DMS153 treated with DMSO at 0.1 percent for 48 hours (cell line): ENCODE results near the gene TBX22.
"Not testable (repeated sequence)": the region's sequence is repeated elsewhere in the genome, so short reads cannot be mapped to it uniquely, and the experiment has no call there.

Source experiments
- DNase-seq: peaks from one replicate; lab custom pipeline; 2025; ENCODE audit not compliant: unreplicated experiment; lab: John Stamatoyannopoulos, UW

TBX22 gene, protein sequence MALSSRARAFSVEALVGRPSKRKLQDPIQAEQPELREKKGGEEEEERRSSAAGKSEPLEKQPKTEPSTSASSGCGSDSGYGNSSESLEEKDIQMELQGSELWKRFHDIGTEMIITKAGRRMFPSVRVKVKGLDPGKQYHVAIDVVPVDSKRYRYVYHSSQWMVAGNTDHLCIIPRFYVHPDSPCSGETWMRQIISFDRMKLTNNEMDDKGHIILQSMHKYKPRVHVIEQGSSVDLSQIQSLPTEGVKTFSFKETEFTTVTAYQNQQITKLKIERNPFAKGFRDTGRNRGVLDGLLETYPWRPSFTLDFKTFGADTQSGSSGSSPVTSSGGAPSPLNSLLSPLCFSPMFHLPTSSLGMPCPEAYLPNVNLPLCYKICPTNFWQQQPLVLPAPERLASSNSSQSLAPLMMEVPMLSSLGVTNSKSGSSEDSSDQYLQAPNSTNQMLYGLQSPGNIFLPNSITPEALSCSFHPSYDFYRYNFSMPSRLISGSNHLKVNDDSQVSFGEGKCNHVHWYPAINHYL

GRCh38 chrX:80014141-80014940 lies at the start of gene TBX22:
Gene TBX22 (plus strand): TSS chrX:80014753. CDS start chrX:80022270, 7,517 bp downstream.
- no peak for DNase-seq

DNA sequence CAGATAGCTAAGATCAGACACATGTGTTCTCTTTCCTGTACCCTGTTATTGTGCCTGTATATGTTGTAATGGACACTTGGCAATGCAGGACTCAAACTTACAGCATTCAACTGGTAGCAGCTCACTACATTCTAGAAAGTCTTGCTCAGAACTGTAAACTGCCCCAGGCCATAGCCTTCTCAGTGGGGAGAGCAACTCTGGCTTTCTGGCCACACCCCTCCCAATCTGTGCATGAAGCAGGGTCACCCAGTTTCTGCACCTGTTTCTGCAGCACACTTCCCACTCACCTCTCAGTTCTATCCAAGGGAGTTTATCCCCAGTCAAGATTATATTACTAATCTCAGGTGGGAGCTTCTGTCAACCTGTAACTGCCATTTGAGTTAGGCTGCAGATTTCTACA lies 38.9 kb upstream of the TBX22 start:
- DNase-seq = no peak

DNA sequence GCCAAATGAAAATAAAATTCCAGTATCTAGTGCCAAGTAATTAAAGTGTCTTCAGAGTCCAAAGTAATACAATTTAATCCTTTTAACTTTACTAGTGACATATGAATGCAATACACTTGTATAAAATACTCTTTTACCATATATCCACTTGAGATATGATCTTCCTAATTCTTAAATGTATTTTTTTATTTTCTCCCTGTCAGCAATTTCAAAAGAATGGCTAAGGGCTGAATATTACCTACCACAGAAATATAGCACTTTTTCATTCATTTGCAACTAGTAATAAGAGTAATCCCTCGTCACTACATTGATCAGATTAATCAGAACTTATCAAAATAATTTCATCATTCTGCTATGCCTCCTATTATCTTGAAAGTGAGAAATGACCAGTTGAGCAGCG lies 10.1 kb upstream of the TBX22 start:
- no peak for DNase-seq

- DNase-seq = no peak
Observed at GRCh38 chrX:80011522-80011921, 3.0 kb upstream of the TBX22 start.

DNA sequence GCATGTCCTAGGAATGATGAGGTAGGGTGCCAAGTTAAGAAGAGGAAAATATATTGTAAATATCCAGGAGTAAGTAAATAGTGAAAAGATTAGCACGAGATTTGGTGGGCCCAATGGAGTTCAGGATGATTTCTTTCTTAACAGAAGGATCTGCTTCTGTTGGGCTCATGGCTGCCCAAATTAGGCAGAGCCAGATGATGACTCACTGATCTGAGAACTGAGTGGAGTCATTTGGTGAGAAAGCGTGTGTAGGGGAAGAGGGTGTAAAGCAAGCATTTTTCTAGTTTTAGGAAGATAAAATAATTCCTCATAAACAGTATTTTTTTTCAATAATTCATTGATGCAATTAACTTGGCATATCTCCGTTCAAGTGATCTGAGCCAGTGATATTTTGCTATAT lies 1.6 kb downstream of the TBX22 start:
- no peak for DNase-seq

DNA sequence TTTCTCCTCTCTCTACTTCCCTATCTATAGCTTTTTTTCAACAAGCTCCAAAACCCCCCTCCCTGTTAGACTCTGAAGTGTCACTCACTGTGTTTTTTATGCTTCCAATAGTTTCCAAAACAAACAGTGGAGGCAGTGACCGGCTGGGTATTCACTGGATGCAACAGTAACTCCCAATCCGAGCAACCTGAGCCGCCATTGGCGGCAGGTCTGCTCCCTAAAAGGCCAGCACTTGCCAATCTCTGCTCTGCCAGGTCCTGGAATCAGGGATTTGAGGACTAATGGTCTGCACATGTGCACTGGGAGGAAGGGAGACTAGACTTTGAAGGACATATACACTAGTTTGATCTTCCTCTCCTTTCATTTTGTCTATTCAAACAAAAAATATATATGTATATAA lies 7.1 kb downstream of the TBX22 start:
- no peak for DNase-seq

- no peak for DNase-seq
Observed at GRCh38 chrX:80022363-80023031, 7.9 kb downstream of the TBX22 start.

GRCh38 chrX:80026116-80026515 lies 11.6 kb downstream of the TBX22 start:
- no peak for DNase-seq

GRCh38 chrX:80066156-80066555 lies 51.6 kb downstream of the TBX22 start:
- not testable (repeated sequence) for DNase-seq

DNA sequence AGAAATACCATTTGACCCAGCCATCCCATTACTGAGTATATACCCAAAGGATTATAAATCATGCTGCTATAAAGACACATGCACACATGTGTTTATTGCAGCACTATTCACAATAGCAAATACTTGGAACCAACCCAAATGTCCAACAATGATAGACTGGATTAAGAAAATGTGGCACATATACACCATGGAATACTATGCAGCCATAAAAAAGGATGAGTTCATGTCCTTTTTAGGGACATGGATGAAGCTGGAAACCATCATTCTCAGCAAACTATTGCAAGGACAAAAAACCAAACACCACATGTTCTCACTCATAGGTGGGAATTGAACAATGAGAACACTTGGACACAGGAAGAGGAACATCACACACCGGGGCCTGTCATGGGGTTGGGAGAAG lies 61.1 kb downstream of the TBX22 start:
- not testable (repeated sequence) for DNase-seq
